ENCODE measurements around the gene F12.

Gene F12

GRCh38 chr5:177433658-177434217 is 24.4 kb upstream of the F12 start:
- DNase-seq, result no peak

GRCh38 chr5:177432839-177433657 is 23.7 kb upstream of the F12 start:
- DNase-seq, result no peak

- DNase-seq, result peak in 42 of 58 donors; percentile 10 to 67 (median 40)
Observed at GRCh38 chr5:177432143-177432838, 22.9 kb upstream of the F12 start.

GRCh38 chr5:177431317-177432142 is 22.2 kb upstream of the F12 start:
- DNase-seq, result peak in 11 of 58 donors; percentile 9 to 57 (median 34)

- DNase-seq, result no peak
Observed at GRCh38 chr5:177430972-177431316, 21.6 kb upstream of the F12 start.

- no peak for DNase-seq
Observed at GRCh38 chr5:177430140-177430951, 21.0 kb upstream of the F12 start.

GRCh38 chr5:177429248-177430040 is 20.1 kb upstream of the F12 start:
- peak in 7 of 58 donors; percentile 24 to 57 (median 44) for DNase-seq

- no peak for DNase-seq
Observed at GRCh38 chr5:177428574-177429217, 19.3 kb upstream of the F12 start.

GRCh38 chr5:177427919-177428573 is 18.7 kb upstream of the F12 start:
- DNase-seq, result peak in 1 of 58 donors; percentile 18

GRCh38 chr5:177427211-177427822 is 18.0 kb upstream of the F12 start:
- peak in 1 of 58 donors; percentile 16 for DNase-seq

- peak in 6 of 58 donors; percentile 51 to 68 (median 58) for DNase-seq
Observed at GRCh38 chr5:177426566-177427210, 17.3 kb upstream of the F12 start, which contains the start of gene GRK6. Gene GRK6 (plus strand): TSS chr5:177426676. CDS start chr5:177426846, 170 bp downstream.

GRCh38 chr5:177425801-177426565 is 16.6 kb upstream of the F12 start:
- DNase-seq, result peak; percentile 90 to 100 (median 99)

- DNase-seq, result peak in 2 of 58 donors; percentile 60 to 73
Observed at GRCh38 chr5:177425196-177425800, 15.9 kb upstream of the F12 start.

- DNase-seq, result no peak
Observed at GRCh38 chr5:177423671-177424070, 14.3 kb upstream of the F12 start.

GRCh38 chr5:177421062-177421798 is 11.9 kb upstream of the F12 start:
- DNase-seq, result no peak

Measured in anterior cingulate cortex (tissue), 58 donors.